Occipital lobe (tissue), 2 donors: ENCODE data around the gene COL27A1. TPM values are rescaled to one million over a fixed set of nuclear protein-coding genes. Genes with fewer than 3 reads are reported as not detected.

Source experiments
- DNase-seq: peaks from one replicate; lab custom pipeline; 2025; lab: John Stamatoyannopoulos, UW
- total RNA-seq: library from RNA; depleted of rRNA; stranded (reverse); fragments of >200 nt; gene quantifications from one replicate; pipeline ENCODE4 v1.2.3, GENCODE V29; 2014

The COL27A1 gene
- total RNA-seq, 1 donor from 2014 or later, result 1.4 TPM

DNA sequence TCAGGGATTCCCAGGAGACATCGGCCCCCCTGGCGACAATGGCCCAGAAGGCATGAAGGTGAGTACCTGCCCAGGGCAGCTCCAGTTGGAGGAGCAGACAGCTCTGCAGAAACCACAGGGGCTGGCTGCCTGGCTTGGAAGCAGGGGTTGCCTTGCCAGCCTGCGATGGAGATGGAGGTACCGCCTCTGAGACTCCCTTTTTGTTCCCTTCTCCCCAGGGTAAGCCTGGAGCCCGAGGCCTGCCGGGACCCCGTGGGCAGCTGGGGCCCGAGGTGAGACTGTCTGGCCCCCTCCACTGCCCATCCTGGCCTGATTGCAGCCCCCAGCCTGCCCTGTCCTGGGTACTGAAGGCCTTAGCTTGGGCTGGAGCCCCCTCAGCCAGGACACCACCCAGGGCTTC, 84.9 kb downstream of the COL27A1 start:
- no peak for DNase-seq

DNA sequence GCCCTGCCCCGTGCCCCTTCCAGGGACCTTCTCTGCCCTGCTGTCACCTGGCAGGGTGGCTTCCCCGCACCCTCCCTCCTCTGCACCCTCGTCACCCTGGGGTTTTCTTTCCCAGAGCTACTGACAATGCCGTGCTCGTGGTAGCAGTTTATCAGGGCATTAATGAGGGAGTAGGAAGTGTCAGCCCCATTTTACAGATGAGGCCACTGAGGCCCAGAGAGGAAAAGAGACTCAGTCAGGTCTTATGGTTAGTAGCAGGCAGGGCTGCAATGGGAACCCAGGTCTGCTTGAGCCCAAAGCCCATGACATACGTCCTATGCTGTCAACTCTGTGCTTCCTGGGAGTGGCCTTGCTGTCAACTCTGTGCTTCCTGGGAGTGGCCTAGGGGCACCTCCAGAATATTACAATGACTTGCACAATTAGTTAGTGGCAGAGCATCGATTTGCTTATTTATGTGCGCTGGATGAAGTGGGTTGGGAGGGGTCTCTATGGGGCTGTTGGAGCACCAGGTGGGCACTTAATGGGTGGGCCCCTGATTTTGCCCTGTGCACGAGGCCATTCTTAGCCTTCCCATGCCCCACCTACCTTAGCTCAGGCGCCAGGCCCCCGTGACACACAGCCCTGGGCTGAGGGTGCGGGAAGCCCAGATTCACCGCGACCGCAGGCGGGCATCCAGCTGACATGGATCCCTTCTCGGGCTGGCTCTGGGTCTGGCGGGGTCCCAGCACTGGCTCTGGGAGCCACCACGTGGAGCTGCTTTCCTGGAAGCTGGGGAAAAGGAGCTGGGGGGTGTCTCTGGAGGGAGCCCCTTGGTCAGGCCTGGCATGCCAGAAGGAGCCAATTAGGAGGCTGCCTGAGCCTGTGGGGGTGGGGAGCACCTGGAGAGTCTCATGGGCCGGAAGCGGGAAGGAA, 85.6 kb downstream of the COL27A1 start:
- no peak for DNase-seq

DNA sequence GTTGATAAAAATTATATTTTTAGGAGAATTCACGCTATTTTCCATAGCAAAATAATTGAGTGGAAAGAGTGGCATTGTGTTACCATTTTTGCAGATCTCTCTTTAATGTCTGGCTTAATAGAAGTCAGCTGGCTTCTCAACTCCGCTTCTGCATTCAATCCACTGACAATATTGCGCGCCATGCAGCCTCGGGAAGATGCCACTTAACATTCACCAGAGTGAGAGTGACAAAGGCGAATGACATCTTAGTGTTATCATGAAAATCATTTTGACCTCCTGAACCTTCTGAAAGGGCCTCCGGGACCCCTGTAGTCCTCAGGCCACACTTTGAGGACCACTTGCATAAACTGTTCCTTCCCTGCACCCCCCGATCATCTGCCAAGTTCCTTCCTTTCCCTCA, 87.5 kb downstream of the COL27A1 start:
- DNase-seq, result no peak

DNA sequence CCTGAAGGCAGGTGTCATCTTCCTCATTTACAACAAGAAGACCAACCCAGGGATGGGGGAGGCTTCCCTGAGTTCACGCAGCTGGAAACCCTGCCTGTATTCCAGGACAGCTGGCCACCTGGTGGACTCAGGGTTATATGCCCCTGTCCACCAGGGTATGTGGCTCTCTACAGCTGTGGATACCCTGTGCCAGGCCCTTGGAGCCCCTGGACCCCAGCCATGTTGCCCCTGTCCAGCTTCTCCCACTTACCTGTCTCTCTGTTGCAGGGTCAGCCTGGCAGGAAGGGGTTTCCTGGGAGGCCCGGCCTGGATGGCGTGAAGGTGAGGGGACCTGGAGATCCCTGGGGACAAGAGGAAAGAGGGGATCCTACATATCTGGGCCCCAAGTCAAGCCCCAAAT, 87.9 kb downstream of the COL27A1 start:
- DNase-seq, result no peak

DNA sequence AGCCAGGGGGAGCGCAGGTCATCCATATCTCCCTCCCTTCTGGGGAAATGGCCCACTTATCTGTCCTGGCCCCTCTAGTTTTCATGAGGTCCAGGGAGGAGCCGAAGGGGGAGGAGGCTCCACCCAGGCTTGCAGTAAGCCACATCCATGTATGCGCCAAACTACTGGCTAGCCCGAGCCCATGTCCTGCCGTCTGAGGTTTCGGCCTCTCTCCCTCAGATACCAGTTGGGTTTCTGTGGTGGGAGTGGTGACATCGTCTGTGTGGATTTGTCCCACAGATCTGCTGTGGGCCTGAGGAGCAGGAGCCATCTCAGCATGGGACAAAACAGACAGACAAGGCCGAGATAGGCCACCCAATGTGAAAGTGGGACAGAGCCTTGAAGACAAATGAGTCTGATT, 89.2 kb downstream of the COL27A1 start:
- no peak for DNase-seq

DNA sequence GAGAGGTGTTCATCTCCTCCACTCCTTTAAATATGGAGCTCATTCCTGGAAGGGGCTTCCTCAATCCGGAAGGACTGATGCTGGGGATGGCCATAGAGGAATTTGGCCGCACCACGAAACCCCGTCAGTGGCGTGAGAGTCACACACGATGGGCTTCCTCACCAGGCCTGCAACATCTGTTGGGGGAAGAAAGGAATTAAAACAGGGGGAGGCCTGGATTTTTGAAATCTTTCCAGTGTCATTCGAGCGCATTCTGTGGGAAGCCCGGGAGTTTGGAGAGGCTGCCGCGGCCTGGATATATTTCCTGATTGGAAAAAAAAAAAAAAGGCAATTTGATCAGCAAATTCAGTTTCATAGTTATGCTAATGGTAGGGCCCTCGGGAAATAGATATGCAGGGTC, 91.2 kb downstream of the COL27A1 start:
- no peak for DNase-seq

DNA sequence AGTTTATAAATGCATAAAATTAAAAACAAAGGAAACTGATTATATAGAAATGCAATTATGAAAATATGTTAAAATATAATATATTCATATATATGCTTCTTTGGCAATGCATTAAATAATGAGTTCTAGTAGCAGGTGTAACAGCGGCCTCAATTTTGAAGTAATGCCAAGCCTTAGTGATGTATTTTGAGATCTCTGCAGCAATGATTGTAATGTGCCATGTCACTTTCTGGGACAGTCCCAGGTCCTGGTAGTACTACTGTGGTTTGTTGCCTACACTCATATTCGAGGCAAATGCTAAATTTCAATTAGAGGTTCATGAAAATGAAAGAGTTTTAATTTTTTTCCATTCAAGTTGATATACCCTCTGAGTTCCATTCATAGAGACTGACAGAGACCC, 91.7 kb downstream of the COL27A1 start:
- DNase-seq, result no peak

DNA sequence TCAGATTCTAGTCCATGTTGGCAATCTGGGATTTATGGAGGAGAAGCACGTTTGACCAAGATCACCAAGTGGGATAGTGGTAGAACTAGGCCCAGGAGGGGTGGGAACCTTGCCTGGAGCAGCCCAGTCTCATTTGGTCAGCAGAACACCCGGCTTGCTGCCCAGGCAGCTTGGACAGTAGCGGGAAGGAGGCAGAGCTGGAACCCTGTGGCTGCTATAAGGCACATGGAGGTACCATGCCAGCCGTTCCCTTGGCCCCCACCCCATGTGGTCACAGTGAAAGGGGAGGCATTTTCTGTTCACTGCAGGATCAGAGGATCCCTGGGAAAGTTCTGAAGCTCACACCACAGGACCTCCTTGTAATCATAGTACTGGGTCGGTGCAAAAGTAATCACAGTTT, 92.2 kb downstream of the COL27A1 start:
- DNase-seq, result no peak

DNA sequence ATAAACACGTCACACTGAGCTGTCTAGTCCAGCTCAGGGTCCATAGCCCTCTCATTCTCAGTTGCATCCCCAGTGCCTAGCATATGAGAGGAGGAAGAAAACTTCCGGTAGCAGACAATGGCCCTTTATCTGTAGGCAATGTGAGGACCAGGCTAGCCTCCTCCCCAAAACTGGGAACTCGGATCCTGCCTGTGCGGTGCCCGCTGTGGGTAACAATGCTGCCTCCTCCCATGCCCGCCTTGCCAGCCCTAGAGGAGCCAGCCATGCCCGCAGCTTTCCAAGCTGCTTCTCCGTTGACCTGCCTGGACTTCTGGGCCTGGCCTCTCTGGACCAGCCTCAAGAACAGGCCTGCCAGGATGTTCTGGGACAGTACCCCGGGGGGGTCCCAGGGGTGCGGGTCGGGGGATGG, 93.0 kb downstream of the COL27A1 start:
- DNase-seq, result no peak

DNA sequence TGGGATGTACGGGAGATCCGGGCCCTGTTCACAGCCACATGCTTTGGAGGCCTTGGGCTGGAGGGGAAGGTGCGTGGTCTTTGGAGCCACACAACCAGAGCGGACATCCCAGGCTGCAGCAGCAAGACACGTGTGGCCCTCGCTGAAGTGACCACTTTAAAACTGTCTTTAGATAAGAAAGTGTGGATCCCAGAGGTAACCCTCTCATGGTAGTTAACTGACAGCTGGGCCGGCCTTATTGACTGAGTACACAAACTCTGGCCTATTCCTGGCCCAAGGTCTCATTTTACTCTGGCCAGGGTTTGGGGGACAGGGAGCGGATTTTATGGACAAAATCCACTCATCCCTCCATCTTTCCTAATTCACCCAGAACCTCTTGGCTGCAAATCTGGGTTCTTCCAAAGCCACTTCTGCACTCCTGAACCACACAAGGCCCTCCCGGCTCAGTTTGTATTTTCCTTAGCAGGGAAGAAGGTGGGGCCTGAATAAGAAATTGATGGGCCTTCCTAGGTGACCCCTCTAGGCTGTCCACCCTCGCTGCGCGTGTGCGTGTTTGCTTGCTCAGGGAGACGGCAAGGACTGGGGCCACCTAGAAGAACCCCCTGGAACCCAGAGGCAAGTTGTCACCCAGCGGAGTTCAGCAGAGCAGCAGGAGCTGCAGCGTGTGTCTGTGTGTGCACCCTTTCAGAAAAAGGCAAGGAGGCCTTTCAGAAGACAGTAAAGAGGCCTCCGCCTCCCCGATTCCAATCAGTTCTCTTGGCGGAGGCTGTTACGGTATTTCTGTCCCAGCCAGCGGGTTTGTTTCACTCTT, 94.3 kb downstream of the COL27A1 start:
- no peak for DNase-seq

DNA sequence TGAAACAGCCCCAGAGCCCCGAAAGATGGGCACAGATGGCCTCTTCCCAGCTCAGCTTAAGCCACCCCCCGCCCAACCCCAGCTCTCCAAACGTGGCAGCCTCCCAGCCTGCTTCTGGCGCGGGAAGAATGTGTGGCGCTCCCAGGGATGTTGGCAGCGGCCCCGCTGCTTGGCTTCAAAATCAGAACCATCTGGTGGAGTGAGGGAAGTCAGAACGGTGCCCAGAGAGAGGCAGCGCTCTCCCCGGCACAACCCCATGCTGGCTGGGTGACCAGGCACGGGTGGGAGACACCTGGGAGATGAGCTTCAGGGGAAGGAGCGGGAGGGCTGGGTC, 94.9 kb downstream of the COL27A1 start:
- peak; percentile 92 for DNase-seq

DNA sequence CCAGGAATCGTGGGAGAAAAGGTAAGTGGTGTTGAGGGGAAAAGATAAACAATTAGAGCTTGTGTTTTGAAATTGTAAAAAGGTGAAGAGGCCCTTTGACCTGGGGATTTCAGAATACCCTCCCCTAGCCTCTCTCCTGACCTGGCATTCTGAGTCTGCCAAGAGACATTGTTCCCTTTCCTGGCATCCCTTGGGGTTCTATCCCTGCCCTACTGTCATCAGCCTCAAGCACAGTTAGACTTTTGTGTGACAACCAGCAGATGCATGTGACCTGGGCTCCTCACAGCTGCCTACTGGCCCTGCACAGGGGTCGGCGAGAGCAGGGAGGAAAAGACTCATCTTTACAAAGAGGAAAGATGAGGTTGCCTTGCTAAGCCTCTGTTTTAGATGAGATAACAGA, 95.3 kb downstream of the COL27A1 start:
- DNase-seq, result no peak

DNA sequence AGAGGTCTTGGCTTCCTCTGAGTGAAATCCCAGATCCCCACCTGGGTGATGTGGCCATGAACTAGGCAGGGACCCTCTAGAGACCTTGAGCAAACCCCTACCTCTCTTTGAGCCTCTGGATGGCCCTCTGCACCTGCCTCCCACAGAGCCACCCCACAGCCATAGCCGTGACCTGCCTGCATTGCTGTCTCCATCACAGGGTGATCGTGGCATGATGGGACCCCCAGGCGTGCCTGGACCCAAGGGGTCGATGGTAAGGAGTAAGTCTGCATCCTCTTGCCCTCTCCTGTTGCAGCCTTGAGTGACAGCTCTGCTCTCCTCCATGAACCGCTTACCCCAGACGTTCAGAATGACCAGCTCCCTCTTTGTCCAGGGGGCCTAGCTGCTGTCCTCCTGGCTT, 97.1 kb downstream of the COL27A1 start:
- no peak for DNase-seq

DNA sequence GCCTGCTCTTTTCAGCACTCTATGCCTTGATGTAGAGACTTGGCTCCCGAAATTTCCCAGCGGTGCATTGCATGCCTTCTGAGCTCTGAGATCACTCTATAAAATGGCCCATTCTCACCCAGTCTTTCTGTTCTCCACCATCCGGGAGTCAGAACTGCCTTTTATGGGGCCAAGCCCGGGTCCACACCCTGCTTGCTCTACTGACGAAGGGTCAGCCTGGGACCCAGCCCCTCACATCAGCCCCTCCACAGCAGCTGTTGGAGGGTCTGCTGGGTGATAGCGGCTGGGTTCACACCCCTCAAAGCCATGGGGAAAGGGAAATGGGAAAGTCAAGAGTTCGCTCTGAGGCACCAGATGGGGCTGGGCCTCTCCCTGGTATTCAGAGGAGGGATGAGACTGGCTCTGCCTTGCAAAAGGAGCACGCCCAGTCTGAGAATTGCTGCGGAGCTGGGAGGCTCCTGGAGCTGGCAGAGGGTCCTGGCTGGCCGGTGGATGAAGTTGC, 101.5 kb downstream of the COL27A1 start:
- no peak for DNase-seq

DNA sequence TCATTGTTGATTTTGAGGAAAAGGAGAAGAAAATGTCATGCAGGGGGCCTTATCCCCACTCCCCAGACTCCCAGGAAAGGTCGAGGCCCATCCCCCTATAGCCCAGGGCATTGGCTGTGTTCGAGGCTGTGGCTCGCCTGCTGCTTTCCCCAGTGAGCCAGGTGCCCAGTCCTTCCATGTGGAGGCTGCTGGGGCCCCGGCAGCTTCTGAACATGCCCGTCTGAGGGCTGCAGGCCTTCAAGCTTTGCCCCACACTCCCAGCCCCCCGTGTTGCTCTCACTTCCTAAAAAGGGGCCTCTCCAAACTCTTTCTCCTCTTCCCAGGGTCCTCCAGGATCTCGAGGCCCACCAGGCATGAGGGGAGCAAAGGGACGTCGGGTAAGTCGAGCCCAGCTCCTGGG, 102.9 kb downstream of the COL27A1 start:
- no peak for DNase-seq

DNA sequence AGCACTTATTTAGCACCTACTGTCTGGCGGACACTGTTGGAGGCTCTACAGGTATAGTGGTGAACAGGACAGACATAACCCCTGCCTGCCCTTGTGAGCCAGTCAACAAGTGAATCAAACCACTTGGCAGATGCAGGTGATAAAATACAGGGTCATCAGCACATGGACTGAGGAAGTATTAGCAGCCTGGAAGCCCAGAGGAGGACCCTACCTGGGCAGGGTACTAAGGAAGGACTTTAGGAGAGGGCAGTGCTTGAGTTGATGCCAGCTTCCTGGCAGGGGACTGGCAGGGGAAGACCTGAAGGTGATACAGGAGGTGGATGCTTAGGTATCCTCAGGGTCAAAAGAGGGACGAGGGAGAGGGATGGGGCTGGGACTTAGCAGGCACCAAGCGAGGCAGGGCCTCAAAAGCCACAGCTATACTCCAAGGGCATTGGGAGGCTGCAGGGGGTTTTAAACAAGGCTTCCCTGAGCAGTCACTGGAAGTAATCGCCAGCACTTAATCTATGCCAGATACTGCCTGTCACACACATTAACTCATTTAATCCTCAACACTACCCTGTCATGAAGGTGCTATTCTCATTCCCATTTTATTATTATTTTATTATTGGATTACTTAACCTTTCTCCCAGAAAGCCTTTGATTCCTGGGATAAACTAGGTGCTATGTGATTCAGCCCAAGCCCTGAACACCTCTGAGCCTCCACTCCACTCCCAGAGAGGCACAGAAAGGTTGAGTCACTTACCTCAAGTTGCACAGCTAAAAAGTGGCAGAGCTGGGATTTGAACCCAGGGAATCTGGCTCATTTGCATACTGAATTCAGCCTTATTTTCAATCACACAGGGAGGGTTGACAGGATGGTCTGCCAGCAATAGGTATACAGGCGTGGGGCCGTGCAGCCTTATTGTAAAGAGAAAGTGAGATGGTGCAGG, 103.8 kb downstream of the COL27A1 start:
- DNase-seq, result no peak

DNA sequence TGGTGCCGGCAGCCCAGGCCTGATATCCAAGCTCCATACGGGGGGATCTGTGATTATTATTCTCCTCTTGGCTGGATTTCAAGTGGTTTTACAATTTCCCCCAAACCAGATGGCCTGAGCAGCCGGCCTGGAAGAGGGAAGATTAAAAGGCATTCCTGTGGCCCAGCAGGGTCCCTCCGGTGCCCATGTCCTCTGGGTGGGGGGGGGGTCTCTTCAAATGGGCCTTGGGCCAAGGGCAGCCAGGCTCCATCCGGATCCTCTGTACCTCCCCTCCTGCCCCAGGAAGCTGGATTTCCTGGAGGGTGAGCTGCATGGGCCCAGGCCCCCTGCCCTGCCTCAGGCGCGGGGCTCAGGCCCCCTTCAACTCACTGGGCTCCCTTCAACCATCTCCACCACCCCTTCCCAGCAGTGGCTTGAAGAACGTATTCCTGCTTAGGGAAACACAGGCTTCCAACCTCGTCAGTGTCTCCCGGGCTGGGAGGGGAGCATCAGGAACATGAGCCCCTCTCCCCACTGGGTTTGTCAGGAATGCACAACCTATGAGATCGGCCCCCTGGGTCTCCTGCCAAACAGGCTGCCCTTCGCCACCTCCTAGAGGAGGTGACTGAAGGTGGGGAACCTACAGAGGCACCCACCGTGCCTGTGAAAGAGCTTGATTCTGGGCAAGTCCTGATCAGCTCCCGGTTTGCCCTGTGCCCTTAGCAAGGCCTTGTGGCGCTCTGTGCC, 104.6 kb downstream of the COL27A1 start:
- no peak for DNase-seq

DNA sequence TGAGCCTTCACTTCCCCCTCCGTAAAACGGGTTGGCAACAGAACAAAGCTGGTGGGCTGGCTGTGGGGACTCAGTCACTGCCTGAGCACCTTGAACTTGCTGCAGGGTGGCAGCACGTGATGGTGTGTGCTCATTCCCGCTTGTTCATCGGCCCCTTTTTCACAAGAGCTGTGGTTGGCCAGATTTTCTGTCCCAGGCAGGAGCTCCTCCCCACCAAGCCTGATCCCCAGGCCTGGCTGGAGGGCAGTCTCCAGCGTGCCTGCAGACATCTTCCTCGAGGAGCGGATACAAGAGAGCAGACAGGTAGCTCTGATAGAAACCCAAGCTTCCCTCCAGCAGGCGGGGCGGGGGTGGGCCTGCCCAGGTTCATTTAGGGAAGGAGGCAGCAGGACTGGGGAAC, 105.7 kb downstream of the COL27A1 start:
- no peak for DNase-seq

DNA sequence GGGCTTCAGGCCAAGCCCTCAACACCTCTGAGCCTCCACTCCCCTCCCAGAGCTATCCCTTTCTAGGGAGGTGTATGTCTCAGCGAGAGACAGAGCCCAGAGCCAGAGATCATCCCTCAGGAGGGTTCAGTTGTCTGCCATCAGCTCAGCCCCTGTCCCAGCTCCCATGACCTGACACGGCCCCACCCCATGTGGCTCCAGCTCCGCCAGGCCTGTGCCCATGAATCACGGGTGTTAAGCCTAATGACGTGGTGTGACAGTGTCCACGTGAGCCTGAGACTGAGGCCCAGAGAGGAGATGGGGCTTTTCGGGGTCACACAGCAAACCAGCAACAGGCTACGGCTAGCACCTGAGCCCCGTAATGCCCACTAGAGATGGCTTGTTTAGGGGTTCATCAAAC, 106.7 kb downstream of the COL27A1 start:
- DNase-seq, result no peak

DNA sequence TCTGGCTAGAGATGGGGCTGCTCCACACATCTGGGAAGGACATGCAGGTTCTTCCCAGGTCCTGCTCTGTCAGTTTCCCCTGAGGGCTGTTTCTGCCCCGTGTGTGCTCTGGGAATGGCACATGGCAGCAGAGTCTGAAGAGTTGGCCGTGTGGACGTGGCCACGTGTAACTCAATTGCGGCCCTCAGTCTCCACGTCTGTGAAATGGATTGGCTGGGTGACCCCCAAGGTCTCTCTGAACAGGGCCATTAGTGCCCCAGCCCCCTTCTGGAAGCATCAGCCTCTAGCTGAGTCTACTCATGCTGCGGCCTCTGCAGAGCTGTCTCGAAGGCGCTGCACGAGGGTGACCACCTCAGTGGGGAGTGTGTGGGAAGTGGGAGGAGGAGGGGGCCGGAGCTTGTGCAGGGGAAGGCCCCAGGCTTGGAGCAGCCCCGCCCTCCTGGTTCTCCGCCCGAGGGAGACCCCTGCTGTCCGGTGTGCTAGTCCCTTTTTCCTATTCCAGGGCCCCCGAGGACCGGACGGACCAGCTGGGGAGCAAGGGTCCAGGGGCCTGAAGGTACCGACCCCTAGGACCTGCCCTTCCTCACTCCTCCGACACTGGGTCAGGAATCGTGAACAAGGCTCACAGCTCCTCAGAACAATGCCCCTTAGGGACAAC, 108.6 kb downstream of the COL27A1 start:
- no peak for DNase-seq
